ENCODE results near the gene ADGRB2. TPM values are rescaled to one million over a fixed set of nuclear protein-coding genes. Genes with fewer than 3 reads are reported as not detected.

The ADGRB2 gene
- total and polyA plus RNA-seq, 2 of the 4 experiments (the other 2 are of a cell fraction), result 2.2 to 11.9 TPM

DNA sequence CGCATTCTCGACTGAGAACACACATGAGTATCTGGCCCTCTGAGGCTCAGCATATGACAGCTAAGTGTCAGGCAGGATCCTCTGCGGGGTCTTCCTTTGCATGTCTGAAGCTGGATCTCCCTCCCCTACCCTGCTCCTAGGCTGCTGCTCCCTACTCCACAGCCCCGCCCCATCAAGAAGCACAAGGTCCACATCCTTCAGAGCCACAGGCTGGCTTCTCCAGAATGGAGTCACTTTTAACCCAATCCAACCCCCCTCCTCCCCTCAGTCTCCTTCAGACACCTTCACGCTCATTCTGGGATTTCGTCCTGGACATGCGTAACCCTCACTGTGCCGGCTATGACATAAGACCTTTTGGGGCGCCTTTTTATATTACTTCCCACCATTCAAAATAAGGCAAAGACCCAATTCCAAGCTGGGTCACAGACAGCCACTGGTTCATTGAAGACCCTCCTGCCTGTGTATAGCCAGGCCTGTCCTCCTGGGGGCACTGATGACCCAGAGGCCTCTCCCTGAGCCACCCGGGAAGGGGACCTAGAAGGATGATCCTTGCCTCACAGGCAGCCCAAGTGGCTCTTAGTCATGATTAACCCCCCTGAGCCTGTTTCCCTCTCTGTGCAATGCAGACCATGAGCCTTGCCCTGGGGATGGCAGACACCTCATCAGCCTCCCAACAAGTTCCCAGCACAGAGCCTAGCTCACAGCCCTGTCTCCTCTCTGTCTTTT lies 4.7 kb downstream of the ADGRB2 start:
- Histone ChIP-seq H3K18ac (ENCODE audit: low read depth, low read length) (no peak overlapping the region), H3K9me1 (ENCODE audit: insufficient read depth, low read length) (peaks cover 11% of the 10 kb centered on the region), H2AK5ac (ENCODE audit: low read depth, low read length) (peak overlapping the region; percentile 72; the same call in 1 of the 2 replicates), H3K4ac (ENCODE audit: low read depth, low read length) (peak overlapping the region; percentile 69), H2AFZ (replicated peaks; ENCODE audit: low read length, poor library complexity) (peak overlapping the region; percentile 97), H3K23ac (ENCODE audit: low read depth, low read length) (peak overlapping the region; percentile 83), H4K5ac (ENCODE audit: low read depth, low read length) (no peak overlapping the region), H3K36me3 (ENCODE audit: control insufficient read depth, insufficient read depth, low read length) (no peaks in the 10 kb centered on the region), H3K27me3 (ENCODE audit: control insufficient read depth, insufficient read depth, low read length) (no peaks in the 10 kb centered on the region), H3K14ac (replicated peaks; ENCODE audit: low read depth, low read length) (peak overlapping the region; percentile 85), H2BK5ac (ENCODE audit: low read depth, low read length, poor library complexity, severe bottlenecking) (no peak overlapping the region), H3K56ac (ENCODE audit: extremely low read depth, insufficient read depth, low read length) (no peak overlapping the region), H4K20me1 (ENCODE audit: insufficient read depth, low read length) (peaks cover 7% of the 10 kb centered on the region; the same call in 1 of the 2 replicates), H4K91ac (ENCODE audit: insufficient read depth, low read depth, low read length) (no peak overlapping the region), H2BK15ac (ENCODE audit: low read depth, low read length) (no peak overlapping the region), H3K79me1 (ENCODE audit: low read depth in 1 of 2, low read length in 2 of 2) (peaks cover 0 to 32% of the 10 kb centered on the region in 2 experiments; a peak in 2 of 4 replicates), H3K9ac (ENCODE audit: low read depth, low read length) (no peak overlapping the region), H2BK120ac (ENCODE audit: low read depth, low read length) (peak overlapping the region; percentile 48; the same call in 1 of the 2 replicates), H4K8ac (ENCODE audit: low read depth in 2 of 2, low read length in 2 of 2) (peak overlapping the region in 1 of 2 experiments; percentile 59; a peak in 1 of 4 replicates), H3K4me2 (ENCODE audit: low read depth, low read length) (no peak overlapping the region), H3K4me3 (ENCODE audit: insufficient read depth, low read depth, low read length) (no peak overlapping the region), H3K4me1 (ENCODE audit: control insufficient read depth, insufficient read depth, low read length) (peaks cover 25% of the 10 kb centered on the region), H3K9me3 (ENCODE audit: control insufficient read depth, insufficient read depth, low read length) (no peaks in the 10 kb centered on the region), H2BK20ac (ENCODE audit: low read depth, low read length) (0 out of 2 replicates have a peak overlapping the region, but pooled peaks have one; percentile 22), H2AK9ac (replicated peaks; ENCODE audit: low read depth, low read length, poor library complexity) (peak overlapping the region; percentile 80), H3K27ac (ENCODE audit: insufficient read depth, low read length) (no peak overlapping the region)
- DNase-seq (peak; percentile 32), ATAC-seq (ENCODE audit: low read depth) (no peak)
- no TSS peak for BruUV-seq (replicated peaks)
- intact Hi-C loops (cut with micrococcal nuclease), result no loop called here
- dilution Hi-C loops (cut with HindIII; ENCODE audit: low sequenced_read_pairs, unreplicated experiment), result no loop called here
- TF ChIP-seq RCOR1 (IDR thresholded peaks at IDR 0.05; ENCODE audit: insufficient replicate concordance, low read length) (no peak), CEBPB (IDR thresholded peaks at IDR 0.05; ENCODE audit: low read depth, low read length) (peak; percentile 34; the same call in 1 of the 2 replicates), FOS (IDR thresholded peaks at IDR 0.05; ENCODE audit: low read depth, low read length) (no peak), POLR2A (IDR thresholded peaks at IDR 0.05; ENCODE audit: low read depth, low read length) (0 out of 2 replicates have a peak, but pooled peaks have one; percentile 24)
- TF ChIP-seq, protein P1, sequence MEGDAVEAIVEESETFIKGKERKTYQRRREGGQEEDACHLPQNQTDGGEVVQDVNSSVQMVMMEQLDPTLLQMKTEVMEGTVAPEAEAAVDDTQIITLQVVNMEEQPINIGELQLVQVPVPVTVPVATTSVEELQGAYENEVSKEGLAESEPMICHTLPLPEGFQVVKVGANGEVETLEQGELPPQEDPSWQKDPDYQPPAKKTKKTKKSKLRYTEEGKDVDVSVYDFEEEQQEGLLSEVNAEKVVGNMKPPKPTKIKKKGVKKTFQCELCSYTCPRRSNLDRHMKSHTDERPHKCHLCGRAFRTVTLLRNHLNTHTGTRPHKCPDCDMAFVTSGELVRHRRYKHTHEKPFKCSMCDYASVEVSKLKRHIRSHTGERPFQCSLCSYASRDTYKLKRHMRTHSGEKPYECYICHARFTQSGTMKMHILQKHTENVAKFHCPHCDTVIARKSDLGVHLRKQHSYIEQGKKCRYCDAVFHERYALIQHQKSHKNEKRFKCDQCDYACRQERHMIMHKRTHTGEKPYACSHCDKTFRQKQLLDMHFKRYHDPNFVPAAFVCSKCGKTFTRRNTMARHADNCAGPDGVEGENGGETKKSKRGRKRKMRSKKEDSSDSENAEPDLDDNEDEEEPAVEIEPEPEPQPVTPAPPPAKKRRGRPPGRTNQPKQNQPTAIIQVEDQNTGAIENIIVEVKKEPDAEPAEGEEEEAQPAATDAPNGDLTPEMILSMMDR (conservative IDR thresholded peaks at IDR 0.05; ENCODE audit: low read depth, low read length), result peak; percentile 18; the same call in 1 of the 2 replicates
- TF ChIP-seq, protein P2, sequence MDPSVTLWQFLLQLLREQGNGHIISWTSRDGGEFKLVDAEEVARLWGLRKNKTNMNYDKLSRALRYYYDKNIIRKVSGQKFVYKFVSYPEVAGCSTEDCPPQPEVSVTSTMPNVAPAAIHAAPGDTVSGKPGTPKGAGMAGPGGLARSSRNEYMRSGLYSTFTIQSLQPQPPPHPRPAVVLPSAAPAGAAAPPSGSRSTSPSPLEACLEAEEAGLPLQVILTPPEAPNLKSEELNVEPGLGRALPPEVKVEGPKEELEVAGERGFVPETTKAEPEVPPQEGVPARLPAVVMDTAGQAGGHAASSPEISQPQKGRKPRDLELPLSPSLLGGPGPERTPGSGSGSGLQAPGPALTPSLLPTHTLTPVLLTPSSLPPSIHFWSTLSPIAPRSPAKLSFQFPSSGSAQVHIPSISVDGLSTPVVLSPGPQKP (IDR thresholded peaks at IDR 0.05; ENCODE audit: borderline replicate concordance, low read depth, low read length), result no peak
- ChIA-PET CTCF (interaction anchor here (1.0 kb wide), 1 partner anchor 44 kb away, joined by 5 read pairs; no protein-coding TSS in a partner anchor), POLR2A (ENCODE audit: unreplicated experiment) (no interaction called here)
- WGBS, 2 experiments (ENCODE audit: extremely low coverage in 2 of 2, insufficient read length in 1 of 2), result 81% methylated on average over 7 of the region's 10 CpGs; no CpG with 5 or more reads in 1 of the 2 experiments
- in situ Hi-C loops (cut with MboI; ENCODE audit: low sequenced_read_pairs), result no loop called here

Measured in IMR-90 (cell line).